Osteocyte (in vitro differentiated cells): ENCODE data around the gene ADAMTS2. TPM values are rescaled to one million over a fixed set of nuclear protein-coding genes. Genes with fewer than 3 reads are reported as not detected.

Experiments used
- DNase-seq: peaks from one replicate; pipeline ENCODE4 v3.0.0; 2021; ENCODE audit warnings: mixed read lengths; ENCODE audit not compliant: unreplicated experiment; ENCODE audit errors: extremely low spot score
- H3K27ac Mint-ChIP-seq: one replicate; pipeline ENCODE4 v1.8.0; 2021; ENCODE audit warnings: mild to moderate bottlenecking, mixed read lengths; ENCODE audit not compliant: unreplicated experiment
- H3K27me3 Mint-ChIP-seq: one replicate; pipeline ENCODE4 v1.8.0; 2021; ENCODE audit warnings: mixed read lengths; ENCODE audit not compliant: unreplicated experiment
- H3K36me3 Mint-ChIP-seq: one replicate; pipeline ENCODE4 v1.8.0; 2021; ENCODE audit warnings: mixed read lengths; ENCODE audit not compliant: unreplicated experiment
- H3K4me1 Mint-ChIP-seq: one replicate; pipeline ENCODE4 v1.8.0; 2021; ENCODE audit warnings: mixed read lengths; ENCODE audit not compliant: unreplicated experiment
- H3K4me3 Mint-ChIP-seq: one replicate; pipeline ENCODE4 v1.8.0; 2021; ENCODE audit warnings: mild to moderate bottlenecking, moderate library complexity, mixed read lengths; ENCODE audit not compliant: unreplicated experiment
- H3K9me3 Mint-ChIP-seq: one replicate; pipeline ENCODE4 v1.8.0; 2021; ENCODE audit warnings: mixed read lengths; ENCODE audit not compliant: unreplicated experiment
- total RNA-seq: library from RNA; stranded (reverse); gene quantifications from 2 replicates; pipeline ENCODE4 v1.2.1, GENCODE V29; 2021
- TF ChIP-seq, protein P1 (sequence below): fragments of 200-600 bp; sonication (generic); IDR thresholded peaks from 2 replicates; pipeline ENCODE4 v1.5.0; 2021; ENCODE audit warnings: antibody characterized with exemption, mild to moderate bottlenecking, moderate library complexity

The ADAMTS2 gene
- total RNA-seq, 1 donor from 2014 or later: 12.2 TPM

DNA sequence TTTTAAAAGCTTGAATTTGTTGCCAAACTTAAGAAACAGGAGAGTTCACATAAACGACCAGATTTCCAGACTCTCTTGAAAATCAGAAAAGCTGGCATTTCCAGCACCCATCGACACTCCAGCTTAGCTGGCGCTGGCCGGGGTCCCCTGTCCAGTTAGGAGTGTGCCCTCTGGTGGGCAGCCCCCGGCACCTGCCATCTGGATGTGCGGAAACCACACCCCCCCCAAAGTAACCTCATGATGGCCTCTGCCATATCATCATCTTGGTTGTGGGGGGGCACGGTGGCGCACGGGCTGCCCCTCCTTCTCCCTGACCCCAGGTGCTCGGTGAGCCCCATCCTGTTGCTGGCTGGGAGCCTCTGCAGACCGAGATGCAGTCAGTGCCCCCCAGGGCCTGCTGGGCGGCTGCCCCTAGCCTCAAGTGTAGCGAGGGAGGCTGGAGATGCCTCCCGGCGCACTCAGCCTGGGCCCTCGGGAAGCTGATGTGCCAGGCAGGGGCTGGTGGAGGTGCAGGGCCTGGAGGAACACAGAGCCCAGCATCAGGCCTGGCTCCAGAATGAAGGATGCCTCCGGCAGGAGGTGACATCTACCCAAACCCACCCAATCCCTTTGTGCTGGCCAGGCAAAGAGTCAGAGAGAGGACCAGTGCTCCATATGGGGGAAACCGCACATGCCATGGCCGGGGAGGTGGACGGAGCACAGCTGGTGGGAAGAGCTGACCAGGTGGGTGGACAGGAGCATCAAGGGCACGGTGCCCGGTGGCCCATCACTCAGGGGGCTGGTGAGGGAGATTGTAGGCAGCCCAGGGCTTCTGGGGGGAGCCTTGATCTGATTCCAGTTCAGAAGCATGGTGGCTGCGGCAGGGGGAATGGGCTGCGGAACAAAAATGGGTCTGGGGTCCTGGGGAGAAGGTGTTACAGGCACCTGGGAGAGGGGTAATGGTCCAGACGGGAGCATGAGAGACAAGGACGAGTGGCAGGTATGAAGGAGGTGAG lies 70.6 kb downstream of the ADAMTS2 start:
- TF ChIP-seq, protein P1, sequence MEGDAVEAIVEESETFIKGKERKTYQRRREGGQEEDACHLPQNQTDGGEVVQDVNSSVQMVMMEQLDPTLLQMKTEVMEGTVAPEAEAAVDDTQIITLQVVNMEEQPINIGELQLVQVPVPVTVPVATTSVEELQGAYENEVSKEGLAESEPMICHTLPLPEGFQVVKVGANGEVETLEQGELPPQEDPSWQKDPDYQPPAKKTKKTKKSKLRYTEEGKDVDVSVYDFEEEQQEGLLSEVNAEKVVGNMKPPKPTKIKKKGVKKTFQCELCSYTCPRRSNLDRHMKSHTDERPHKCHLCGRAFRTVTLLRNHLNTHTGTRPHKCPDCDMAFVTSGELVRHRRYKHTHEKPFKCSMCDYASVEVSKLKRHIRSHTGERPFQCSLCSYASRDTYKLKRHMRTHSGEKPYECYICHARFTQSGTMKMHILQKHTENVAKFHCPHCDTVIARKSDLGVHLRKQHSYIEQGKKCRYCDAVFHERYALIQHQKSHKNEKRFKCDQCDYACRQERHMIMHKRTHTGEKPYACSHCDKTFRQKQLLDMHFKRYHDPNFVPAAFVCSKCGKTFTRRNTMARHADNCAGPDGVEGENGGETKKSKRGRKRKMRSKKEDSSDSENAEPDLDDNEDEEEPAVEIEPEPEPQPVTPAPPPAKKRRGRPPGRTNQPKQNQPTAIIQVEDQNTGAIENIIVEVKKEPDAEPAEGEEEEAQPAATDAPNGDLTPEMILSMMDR: no peak
- no peaks in the 10 kb centered on the region for H3K4me1 Mint-ChIP-seq
- no peaks in the 10 kb centered on the region for H3K27me3 Mint-ChIP-seq
- no peak overlapping the region for H3K4me3 Mint-ChIP-seq
- no peak overlapping the region for H3K27ac Mint-ChIP-seq
- H3K36me3 Mint-ChIP-seq: no peaks in the 10 kb centered on the region
- H3K9me3 Mint-ChIP-seq: no peaks in the 10 kb centered on the region
- DNase-seq: no peak

DNA sequence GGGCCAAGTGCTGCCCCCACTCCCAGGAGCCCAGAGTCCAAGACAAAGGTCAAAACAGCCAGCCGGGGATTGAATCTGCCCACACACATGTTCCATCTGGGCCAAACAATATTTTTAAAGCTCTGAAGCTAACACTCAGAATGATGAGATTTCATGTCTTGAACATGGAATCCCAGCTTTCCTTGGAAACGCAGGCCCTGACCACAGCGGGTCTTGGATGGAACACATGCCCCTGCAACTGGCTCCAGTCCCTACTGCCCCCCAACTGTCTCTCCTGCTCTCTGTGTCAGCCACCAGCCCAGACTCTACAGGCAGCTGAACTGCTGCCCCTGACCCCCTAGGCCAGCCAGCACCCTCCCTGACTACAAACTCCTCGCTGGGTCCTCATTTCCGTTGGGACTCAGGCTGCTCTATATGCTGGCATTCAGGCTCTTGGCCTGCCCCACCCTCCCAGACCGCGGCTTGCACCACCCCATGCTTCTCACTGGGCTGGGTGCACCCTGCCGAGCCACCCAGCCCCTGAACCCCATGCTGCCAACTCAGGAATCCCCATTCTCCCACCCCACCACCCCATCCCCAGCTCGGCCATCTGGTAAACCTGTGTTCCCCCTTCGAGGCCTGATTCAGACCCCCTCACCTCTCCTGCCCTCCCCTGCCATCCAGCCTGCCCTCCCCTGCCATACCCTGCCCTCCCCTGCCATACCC lies 71.7 kb downstream of the ADAMTS2 start:
- H3K9me3 Mint-ChIP-seq: no peaks in the 10 kb centered on the region
- no peak for DNase-seq
- TF ChIP-seq, protein P1: no peak
- no peaks in the 10 kb centered on the region for H3K27me3 Mint-ChIP-seq
- H3K4me3 Mint-ChIP-seq: no peak overlapping the region
- no peaks in the 10 kb centered on the region for H3K4me1 Mint-ChIP-seq
- H3K36me3 Mint-ChIP-seq: no peaks in the 10 kb centered on the region
- no peak overlapping the region for H3K27ac Mint-ChIP-seq

DNA sequence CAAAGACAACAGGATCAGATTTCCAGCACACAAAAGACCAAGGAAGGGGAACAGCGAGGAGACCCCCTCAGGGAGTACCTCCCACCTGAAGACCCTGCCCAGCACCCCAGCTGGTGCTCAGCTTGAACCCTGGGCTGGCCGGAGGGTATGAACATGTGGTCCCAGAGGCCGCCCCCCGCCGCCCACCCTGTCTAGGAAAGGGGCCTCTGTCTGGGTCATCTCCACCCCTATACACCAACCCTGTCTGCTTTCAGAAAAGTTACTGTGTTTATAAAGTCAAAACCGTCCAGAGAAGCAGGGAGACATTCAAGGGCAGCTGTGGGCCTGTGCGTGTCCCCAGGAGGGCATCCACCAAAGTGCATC lies 72.2 kb downstream of the ADAMTS2 start:
- TF ChIP-seq, protein P1: no peak
- Mint-ChIP-seq H3K36me3 (no peaks in the 10 kb centered on the region), H3K27ac (no peak overlapping the region), H3K4me1 (no peaks in the 10 kb centered on the region), H3K9me3 (no peaks in the 10 kb centered on the region), H3K27me3 (no peaks in the 10 kb centered on the region), H3K4me3 (no peak overlapping the region)
- no peak for DNase-seq

DNA sequence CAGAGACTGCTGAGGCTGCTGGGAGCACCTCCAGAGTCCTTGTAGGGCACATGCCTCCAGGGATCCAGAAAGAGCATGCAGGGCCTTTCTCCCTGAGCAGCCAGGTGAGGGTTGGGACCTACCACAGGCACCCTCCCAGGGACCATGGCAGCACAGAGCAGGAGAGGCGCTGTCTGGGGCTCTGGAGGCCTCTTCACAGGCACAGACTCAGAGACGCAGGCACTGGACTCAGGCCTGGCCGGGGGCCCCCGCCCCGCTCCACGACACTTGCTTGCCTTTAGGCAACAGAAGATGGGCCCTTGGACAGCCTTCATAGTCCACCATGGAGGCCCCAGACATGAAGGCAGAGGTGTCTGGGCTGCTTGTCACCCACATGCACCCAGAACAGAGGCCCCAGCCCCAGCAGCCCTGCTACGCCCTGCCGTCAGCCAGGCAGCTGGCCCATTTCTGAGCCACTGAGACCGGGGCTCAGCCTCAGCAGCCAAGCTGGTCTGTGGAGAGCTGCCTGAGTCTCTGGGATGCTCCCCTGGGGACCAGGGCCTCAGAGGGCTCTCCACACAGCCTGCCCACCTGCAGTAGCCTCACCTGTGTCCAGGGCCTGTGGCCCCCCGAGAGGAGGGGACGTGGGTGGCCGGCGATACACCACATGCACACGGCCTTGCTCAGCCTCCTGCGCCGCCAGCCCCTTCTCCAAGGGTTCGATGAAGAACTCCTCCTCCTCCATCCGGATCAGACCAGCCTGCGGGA lies 72.8 kb downstream of the ADAMTS2 start:
- TF ChIP-seq, protein P1: no peak
- H3K36me3 Mint-ChIP-seq: no peaks in the 10 kb centered on the region
- no peak overlapping the region for H3K4me3 Mint-ChIP-seq
- H3K4me1 Mint-ChIP-seq: no peaks in the 10 kb centered on the region
- no peak overlapping the region for H3K27ac Mint-ChIP-seq
- H3K27me3 Mint-ChIP-seq: no peaks in the 10 kb centered on the region
- DNase-seq: no peak
- no peaks in the 10 kb centered on the region for H3K9me3 Mint-ChIP-seq
